PC-3 (cell line): Measurements from ENCODE around the gene CYLC1. TPM values are rescaled to one million over a fixed set of nuclear protein-coding genes. Genes with fewer than 3 reads are reported as not detected.

Experiments used
- ATAC-seq: fragments of 200-7000 bp; cut with Tn5 transposase; 2 replicates; pipeline ENCODE4 v1.9.1; 2020; ENCODE audit warnings: mild to moderate bottlenecking, moderate library complexity
- BruUV-seq: library from RNA; stranded (reverse); fragments of 400-500 nt; replicated peaks from 2 replicates; lab custom pipeline; 2021; lab: Mats Ljungman, UMichigan
- CTCF ChIA-PET: fragments of 300-600 bp; sonication (Branson Sonifier 250); formaldehyde crosslinking; loops from one replicate; lab custom pipeline; 2022; ENCODE audit warnings: antibody characterized with exemption; lab: Charles Lee
- POLR2A ChIA-PET: fragments of 300-600 bp; sonication (Branson Sonifier 250); formaldehyde crosslinking; loops from one replicate; lab custom pipeline; 2022; ENCODE audit warnings: antibody characterized with exemption; ENCODE audit not compliant: unreplicated experiment; lab: Charles Lee
- DNase-seq: peaks from one replicate; pipeline ENCODE4 v3.0.0-alpha.2; 2015
- H2AFZ ChIP-seq: fragments of 300-600 bp; sonication (generic); 2 replicates; pipeline ENCODE4 v1.6.0; 2016; ENCODE audit warnings: antibody characterized with exemption, low read length
- H3F3A ChIP-seq: fragments of 300-600 bp; sonication (generic); one replicate; pipeline ENCODE4 v1.6.0; 2017; ENCODE audit warnings: antibody characterized with exemption, low read length, control low read depth, mild to moderate bottlenecking; ENCODE audit not compliant: unreplicated experiment
- H3K27ac ChIP-seq: fragments of 300-600 bp; sonication (generic); 2 replicates; pipeline ENCODE4 v1.5.1; 2016; ENCODE audit warnings: mild to moderate bottlenecking, low read length
- H3K27me3 ChIP-seq: fragments of 300-600 bp; sonication (generic); 2 replicates; pipeline ENCODE4 v1.6.1; 2016; ENCODE audit warnings: low read length, mixed read lengths
- H3K36me3 ChIP-seq: fragments of 300-600 bp; sonication (generic); 2 replicates; pipeline ENCODE4 v1.6.1; 2016; ENCODE audit warnings: low read depth, mixed run types, low read length, mixed read lengths
- H3K4me1 ChIP-seq: fragments of 300-600 bp; sonication (generic); 2 replicates; pipeline ENCODE4 v1.5.1; 2016; ENCODE audit warnings: low read length; ENCODE audit not compliant: insufficient read depth
- H3K4me2 ChIP-seq: fragments of 300-600 bp; sonication (generic); 2 replicates; pipeline ENCODE4 v1.6.0; 2016; ENCODE audit warnings: low read length
- H3K4me3 ChIP-seq: fragments of 300-600 bp; sonication (generic); 2 replicates; pipeline ENCODE4 v1.5.1; 2016; ENCODE audit warnings: mild to moderate bottlenecking, low read length, mixed read lengths
- H3K79me2 ChIP-seq: fragments of 300-600 bp; sonication (generic); 2 replicates; pipeline ENCODE4 v1.6.1; 2017; ENCODE audit warnings: low read length, mixed read lengths
- H3K9ac ChIP-seq: fragments of 300-600 bp; sonication (generic); 2 replicates; pipeline ENCODE4 v1.6.0; 2016; ENCODE audit warnings: mild to moderate bottlenecking, low read length
- H3K9me2 ChIP-seq: fragments of 300-600 bp; sonication (generic); replicated peaks from 2 replicates; pipeline ENCODE4 v1.6.1; 2016; ENCODE audit warnings: mixed run types, low read length, mixed read lengths
- H3K9me3 ChIP-seq: fragments of 300-600 bp; sonication (generic); 2 replicates; pipeline ENCODE4 v1.6.1; 2016; ENCODE audit warnings: low read length, mixed read lengths
- H4K20me1 ChIP-seq: fragments of 300-600 bp; sonication (generic); 2 replicates; pipeline ENCODE4 v1.6.1; 2016; ENCODE audit warnings: low read length, mixed read lengths
- CTCF ChIP-seq: fragments of 300-600 bp; sonication (generic); conservative IDR thresholded peaks from 2 replicates; pipeline ENCODE4 v1.5.1; 2017; ENCODE audit warnings: antibody characterized with exemption, low read depth, mild to moderate bottlenecking, low read length
- EZH2 ChIP-seq: fragments of 300-600 bp; sonication (generic); IDR thresholded peaks from one replicate; pipeline ENCODE4 v1.6.1; 2017; ENCODE audit warnings: antibody characterized with exemption, mild to moderate bottlenecking, low read length; ENCODE audit not compliant: unreplicated experiment
- EZH2phosphoT487 ChIP-seq: fragments of 300-600 bp; sonication (generic); IDR thresholded peaks from 2 replicates; pipeline ENCODE4 v1.6.1; 2018; ENCODE audit warnings: mild to moderate bottlenecking, antibody characterized with exemption, low read length, borderline replicate concordance
- intact Hi-C: fragments of 100-400 bp; cut with micrococcal nuclease; formaldehyde crosslinking; loops from 2 replicates; pipeline ENCODE4 v1.9.0; 2023
- total RNA-seq: library from RNA; depleted of rRNA; stranded (reverse); fragments of >200 nt; gene quantifications from 2 replicates; pipeline ENCODE4 v1.2.3, GENCODE V29; 2014

The CYLC1 gene
- total RNA-seq, 1 experiment from 2014 or later, result not detected

GRCh38 chrX:83934220-83934619, 73.3 kb downstream of the CYLC1 start:
- H2AFZ ChIP-seq, result no peak overlapping the region
- DNase-seq, result peak; percentile 42
- H3K4me1 ChIP-seq, result no peaks in the 10 kb centered on the region
- H3K79me2 ChIP-seq, result no peaks in the 10 kb centered on the region
- BruUV-seq, result no TSS peak
- H3K9me2 ChIP-seq, result no peaks in the 10 kb centered on the region
- no peaks in the 10 kb centered on the region for H3K27me3 ChIP-seq
- no peak overlapping the region for H3K9ac ChIP-seq
- ChIA-PET CTCF (no interaction called here), POLR2A (no interaction called here)
- peak; percentile 74 for ATAC-seq
- H3K9me3 ChIP-seq, result no peaks in the 10 kb centered on the region
- intact Hi-C loops, result loop anchor here (1.0 to 5.0 kb wide), 3 partner anchors 87 to 465 kb away; no protein-coding TSS in a partner anchor
- no peaks in the 10 kb centered on the region for H3F3A ChIP-seq
- TF ChIP-seq EZH2phosphoT487 (no peak), CTCF (peak; percentile 52; the same call in 1 of the 2 replicates), EZH2 (no peak)
- H3K4me2 ChIP-seq, result no peak overlapping the region
- H4K20me1 ChIP-seq, result no peaks in the 10 kb centered on the region
- H3K27ac ChIP-seq, result no peak overlapping the region
- H3K4me3 ChIP-seq, result no peak overlapping the region
- H3K36me3 ChIP-seq, result no peaks in the 10 kb centered on the region
